ENCODE measurements around the gene ANKRD36. TPM values are rescaled to one million over a fixed set of nuclear protein-coding genes. Genes with fewer than 3 reads are reported as not detected.
"Not testable (repeated sequence)": the region's sequence is repeated elsewhere in the genome, so short reads cannot be mapped to it uniquely, and the experiment has no call there.

Gene ANKRD36
- total and polyA plus RNA-seq, 12 donors, result 0.96 to 8.0 (median 6.2) TPM

GRCh38 chr2:97095661-97096060 lies 17.3 kb upstream of the ANKRD36 start:
- H3K27ac ChIP-seq, result no peak overlapping the region
- H3K4me3 ChIP-seq, result peak overlapping the region in 2 of 10 donors; percentile 55 to 57
- 83 to 86% methylated on average over 12 of the region's 12 CpGs for WGBS, 2 donors
- H3K4me1 ChIP-seq, result peaks cover 0 to 9% (median 6%) of the 10 kb centered on the region in 9 donors
- H3K36me3 ChIP-seq, result peaks cover 0 to 3% (median 0%) of the 10 kb centered on the region in 9 donors
- ATAC-seq (peak in 1 of 8 donors; percentile 3), DNase-seq (no peak)
- no peak for TF ChIP-seq CTCF (IDR thresholded peaks at IDR 0.05)
- no peaks in the 10 kb centered on the region for H3K9me3 ChIP-seq
- intact Hi-C loops (cut with DNase I), result no loop called here
- H3K27me3 ChIP-seq, result no peaks in the 10 kb centered on the region

GRCh38 chr2:97098786-97099372 lies 14.1 kb upstream of the ANKRD36 start:
- intact Hi-C loops (cut with DNase I); H3K9me3 ChIP-seq; ATAC-seq; H3K36me3 ChIP-seq; H3K27ac ChIP-seq; H3K4me3 ChIP-seq; H3K4me1 ChIP-seq; DNase-seq: not testable (repeated sequence)
- 76 to 88% methylated on average over 3 of the region's 3 CpGs for WGBS, 2 donors
- peaks cover 0 to 12% (median 0%) of the 10 kb centered on the region in 7 donors for H3K27me3 ChIP-seq

- DNase-seq; H3K4me3 ChIP-seq; ATAC-seq; H3K36me3 ChIP-seq; H3K9me3 ChIP-seq; H3K27ac ChIP-seq; H3K4me1 ChIP-seq; intact Hi-C loops (cut with DNase I): not testable (repeated sequence)
- peaks cover 0 to 14% (median 0%) of the 10 kb centered on the region in 7 donors for H3K27me3 ChIP-seq
- whole genome bisulfite sequencing, 2 donors, result 84 to 87% methylated on average over 2 of the region's 2 CpGs
These were observed 6.1 kb upstream of the ANKRD36 start for GRCh38 chr2:97106878-97107277.

- 90% methylated on average over 9 of the region's 9 CpGs for WGBS, 2 donors
- H3K4me3 ChIP-seq, ATAC-seq: not testable (repeated sequence)
These were observed 1.7 kb upstream of the ANKRD36 start for GRCh38 chr2:97111246-97111645.

GRCh38 chr2:97112320-97113049 lies 468 bp upstream of the ANKRD36 start:
- not testable (repeated sequence) for H3K9me3 ChIP-seq, H3K4me1 ChIP-seq, H3K27me3 ChIP-seq, H3K36me3 ChIP-seq
- intact Hi-C loops (cut with DNase I), result loop anchor here in 3 of 10 donors (5.0 to 10.0 kb wide), 3 partner anchors 100 to 258 kb away; partner anchors contain the start of gene ANKRD39 (in 2 of the 3)
- peak; percentile 77 to 95 (median 85) for TF ChIP-seq CTCF (IDR thresholded peaks at IDR 0.05)
- 0% methylated on average over 37 to 41 of the region's 44 CpGs for WGBS, 2 donors
- peak; percentile 73 to 91 (median 82) for ATAC-seq
- peak overlapping the region; percentile 65 to 94 (median 86) for H3K4me3 ChIP-seq
- peak overlapping the region; percentile 85 to 99 (median 94) for H3K27ac ChIP-seq
- peak; percentile 49 to 83 for DNase-seq

More at GRCh38 chr2:97111246-97111645, 1.7 kb upstream of the ANKRD36 start:
- not testable (repeated sequence) for H3K27ac ChIP-seq, H3K36me3 ChIP-seq, H3K4me1 ChIP-seq, DNase-seq, H3K9me3 ChIP-seq, H3K27me3 ChIP-seq
- intact Hi-C loops (cut with DNase I), result loop anchor here in 3 of 10 donors (5.0 to 10.0 kb wide), 3 partner anchors 99 to 256 kb away; partner anchors contain the start of gene ANKRD39 (in 2 of the 3)

GRCh38 chr2:97113882-97114255 lies 916 bp downstream of the ANKRD36 start:
- H3K27me3 ChIP-seq, H3K4me1 ChIP-seq, H3K9me3 ChIP-seq, H3K36me3 ChIP-seq: not testable (repeated sequence)
- ATAC-seq (peak in 7 of 8 donors; percentile 36 to 83 (median 51)), DNase-seq (peak in 1 of 2 donors; percentile 37)
- H3K4me3 ChIP-seq, result peak overlapping the region; percentile 65 to 94 (median 86)
- H3K27ac ChIP-seq, result peak overlapping the region; percentile 85 to 99 (median 94)
- intact Hi-C loops (cut with DNase I), result loop anchor here in 3 of 10 donors (5.0 to 10.0 kb wide), 3 partner anchors 102 to 259 kb away; partner anchors contain the start of gene ANKRD39 (in 2 of the 3)
- 1 to 2% methylated on average over 14 to 16 of the region's 18 CpGs for WGBS, 2 donors

- ATAC-seq; H3K9me3 ChIP-seq; DNase-seq; H3K27me3 ChIP-seq; H3K4me3 ChIP-seq; intact Hi-C loops (cut with DNase I); H3K4me1 ChIP-seq; H3K27ac ChIP-seq: not testable (repeated sequence)
- 94 to 95% methylated on average over 2 of the region's 2 CpGs for WGBS, 2 donors
- H3K36me3 ChIP-seq, result peaks cover 0 to 18% (median 0%) of the 10 kb centered on the region in 9 donors
These were observed 16.1 kb downstream of the ANKRD36 start for GRCh38 chr2:97129090-97129489.

GRCh38 chr2:97144016-97144415 lies 31.1 kb downstream of the ANKRD36 start:
- H3K27ac ChIP-seq; H3K4me3 ChIP-seq; H3K9me3 ChIP-seq; intact Hi-C loops (cut with DNase I); H3K4me1 ChIP-seq; ATAC-seq; DNase-seq; H3K27me3 ChIP-seq: not testable (repeated sequence)
- peaks cover 0 to 46% (median 6%) of the 10 kb centered on the region in 9 donors for H3K36me3 ChIP-seq
- 57 to 64% methylated on average over 3 of the region's 3 CpGs for WGBS, 2 donors

- H3K4me1 ChIP-seq; DNase-seq; ATAC-seq; H3K4me3 ChIP-seq; intact Hi-C loops (cut with DNase I); H3K27me3 ChIP-seq; H3K27ac ChIP-seq: not testable (repeated sequence)
- Histone ChIP-seq H3K36me3 (peaks cover 0 to 49% (median 15%) of the 10 kb centered on the region in 9 donors), H3K9me3 (peaks cover 0 to 18% (median 0%) of the 10 kb centered on the region in 11 donors)
- 82 to 92% methylated on average over 1 of the region's 3 CpGs for WGBS, 2 donors
These were observed 53.6 kb downstream of the ANKRD36 start for GRCh38 chr2:97166548-97166947.

Data from heart right ventricle (tissue), 16 donors.